Stomach (tissue), 9 donors: Measurements from ENCODE around the gene ANAPC5. TPM values are rescaled to one million over a fixed set of nuclear protein-coding genes. Genes with fewer than 3 reads are reported as not detected.

Experiments used
- DNase-seq, 2 donors: peaks; one replicate each; pipeline versions ENCODE4 v3.0.0 to v3.0.0-alpha.2; 2013 to 2019
- H3K27ac ChIP-seq, 5 donors: fragments of 200-600 bp in 4 of 5; sonication (generic) in 4 of 5; one replicate each; pipeline ENCODE4 v1.5.1; 2013 to 2019; ENCODE audit warnings: mild to moderate bottlenecking in 1 of 5, moderate library complexity in 1 of 5
- H3K27me3 ChIP-seq, 3 donors: fragments of 200-600 bp; sonication (generic); one replicate each; pipeline ENCODE4 v1.5.1; 2017 to 2019; ENCODE audit warnings: mixed run types in 1 of 3
- H3K36me3 ChIP-seq, 4 donors: fragments of 200-600 bp; sonication (generic); 1 replicate in 3 of 4; 2 replicates in 1 of 4; pipeline ENCODE4 v1.5.1; 2016 to 2019
- H3K4me1 ChIP-seq, 4 donors: fragments of 200-600 bp; sonication (generic); one replicate each; pipeline ENCODE4 v1.5.1; 2016 to 2019
- H3K4me3 ChIP-seq, 4 donors: fragments of 200-600 bp; sonication (generic) in 3 of 4; one replicate each; pipeline ENCODE4 v1.5.1; 2016 to 2019; ENCODE audit warnings: mild to moderate bottlenecking in 1 of 4
- H3K9me3 ChIP-seq, 4 donors: fragments of 200-600 bp; sonication (generic); one replicate each; pipeline ENCODE4 v1.5.1; 2016 to 2019
- EP300 ChIP-seq: sonication (generic); formaldehyde crosslinking; IDR thresholded peaks from one replicate; pipeline ENCODE4 v1.6.1; 2017; ENCODE audit warnings: antibody characterized with exemption
- POLR2A ChIP-seq, 4 donors: fragments of 450-650 bp; IDR thresholded peaks; one replicate each; pipeline ENCODE4 v1.6.1; 2016; ENCODE audit warnings: antibody characterized with exemption in 4 of 4, control low read depth in 2 of 4, mild to moderate bottlenecking in 1 of 4, moderate library complexity in 1 of 4
- POLR2AphosphoS5 ChIP-seq, 3 donors: sonication (generic); formaldehyde crosslinking; IDR thresholded peaks; one replicate each; pipeline ENCODE4 v1.6.1; 2016; ENCODE audit warnings: antibody characterized with exemption in 3 of 3
- WGBS, 5 donors: extraction: QIAGEN DNeasy Blood & Tissue Kit in 3 of 5; methylation state at CpG; one replicate each; pipeline versions ENCODE4 v1.1.5 to v1.1.7; 2013 to 2018; 5-methylcytosine and 5-hydroxymethylcytosine counted together
- intact Hi-C: fragments of 100-400 bp; cut with DNase I; formaldehyde crosslinking; loops from one replicate; pipeline ENCODE4 v1.15.1; 2023; ENCODE audit warnings: low total_unique reads
- polyA plus RNA-seq, 3 donors: library from polyadenylated mRNA; stranded (reverse); fragments of 200-250 nt; gene quantifications; one replicate each; pipeline ENCODE4 v1.2.3, GENCODE V29; 2013
- total RNA-seq, 5 donors: library from RNA; depleted of rRNA; stranded (reverse); fragments of >200 nt; gene quantifications; one replicate each; pipeline versions ENCODE4 v1.1.0 to v1.2.3, GENCODE V29; 2014 to 2016
- TF ChIP-seq, protein P1 (sequence below), 7 experiments: fragments of 450-650 bp in 4 of 7; fragments of 200-600 bp in 3 of 7; sonication (generic) in 3 of 7; IDR thresholded peaks; one replicate each; pipeline ENCODE4 v1.5.1; 2016 to 2019; ENCODE audit warnings: antibody characterized with exemption in 7 of 7, control low read depth in 2 of 7, mild to moderate bottlenecking in 1 of 7
- donor health status: healthy with polysubstance abuse.
- donor health status: Bipolar disorder and iron deficiency.
- donor health status: healthy.

ANAPC5 gene
- total and polyA plus RNA-seq, 8 donors: 81.2 to 228 (median 113) TPM

DNA sequence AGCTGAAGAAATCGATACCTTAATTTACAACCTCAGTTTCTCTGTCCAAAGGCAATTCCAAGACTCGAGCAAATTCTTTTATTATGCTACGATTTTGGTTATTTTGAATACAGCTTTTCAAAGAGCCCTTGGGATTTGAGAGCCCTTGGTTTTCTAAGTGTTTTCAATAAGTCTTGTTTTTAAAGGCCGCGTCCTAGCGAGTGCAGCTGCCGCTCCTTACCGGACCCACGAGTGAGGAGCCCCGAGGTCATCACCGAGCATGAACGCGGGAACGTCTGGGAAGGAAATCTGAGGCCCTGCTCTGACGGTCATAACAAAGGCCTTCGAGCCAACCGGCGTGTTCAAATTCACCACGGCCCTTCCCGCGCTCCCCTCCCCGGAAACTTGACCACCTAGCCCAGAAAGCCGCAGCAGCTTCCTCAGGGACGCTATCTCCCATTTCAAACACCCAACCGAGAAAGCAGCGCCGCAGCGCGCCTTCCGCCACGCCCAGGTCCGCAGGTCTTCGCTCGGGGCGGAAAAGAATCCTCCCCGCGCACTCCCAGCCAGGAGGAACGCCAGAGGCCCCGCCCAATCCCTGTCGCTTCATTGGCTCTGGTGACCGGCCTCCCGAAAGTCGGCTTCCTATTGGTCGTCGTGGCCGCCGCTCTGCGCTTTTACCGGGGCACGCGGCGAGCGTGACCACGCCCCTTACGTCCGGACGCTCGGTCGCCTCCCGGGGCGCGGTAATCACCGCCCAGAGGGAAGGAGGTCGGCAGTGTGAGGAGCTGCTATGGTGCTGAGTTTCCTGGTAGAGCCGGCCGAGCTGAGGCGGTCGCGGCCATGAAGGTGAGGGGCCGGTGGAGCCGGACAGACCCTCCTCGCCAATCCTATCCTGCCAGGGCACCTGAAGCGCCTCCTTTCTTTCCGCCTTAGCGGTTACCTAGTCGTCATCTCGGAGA, 47.5 kb upstream of the ANAPC5 start, which contains the start of gene RNF34:
TSS of gene RNF34 (plus strand) at position 728 of the 941 bp plus-strand sequence. CDS start at position 823, 95 bp downstream.
- Histone ChIP-seq H3K27ac (peak within 1 kb of the TSS; percentile 87 to 98 (median 96)), H3K27me3 (no peaks in the 10 kb centered on the region), H3K9me3 (no peaks in the 10 kb centered on the region), H3K4me3 (peak within 1 kb of the TSS; percentile 69 to 99 (median 82)), H3K4me1 (peaks cover 14 to 51% (median 33%) of the 10 kb centered on the region in 4 donors), H3K36me3 (peaks cover 0 to 7% (median 3%) of the 10 kb centered on the region in 4 donors)
- DNase-seq: peak; percentile 99 to 100
- intact Hi-C loops: no loop called here
- TF ChIP-seq POLR2AphosphoS5 (IDR thresholded peaks at IDR 0.05) (peak; percentile 98 to 100 (median 99)), POLR2A (IDR thresholded peaks at IDR 0.05) (peak in 2 of 4 donors; percentile 93 to 95), EP300 (no peak)
- TF ChIP-seq, protein P1, sequence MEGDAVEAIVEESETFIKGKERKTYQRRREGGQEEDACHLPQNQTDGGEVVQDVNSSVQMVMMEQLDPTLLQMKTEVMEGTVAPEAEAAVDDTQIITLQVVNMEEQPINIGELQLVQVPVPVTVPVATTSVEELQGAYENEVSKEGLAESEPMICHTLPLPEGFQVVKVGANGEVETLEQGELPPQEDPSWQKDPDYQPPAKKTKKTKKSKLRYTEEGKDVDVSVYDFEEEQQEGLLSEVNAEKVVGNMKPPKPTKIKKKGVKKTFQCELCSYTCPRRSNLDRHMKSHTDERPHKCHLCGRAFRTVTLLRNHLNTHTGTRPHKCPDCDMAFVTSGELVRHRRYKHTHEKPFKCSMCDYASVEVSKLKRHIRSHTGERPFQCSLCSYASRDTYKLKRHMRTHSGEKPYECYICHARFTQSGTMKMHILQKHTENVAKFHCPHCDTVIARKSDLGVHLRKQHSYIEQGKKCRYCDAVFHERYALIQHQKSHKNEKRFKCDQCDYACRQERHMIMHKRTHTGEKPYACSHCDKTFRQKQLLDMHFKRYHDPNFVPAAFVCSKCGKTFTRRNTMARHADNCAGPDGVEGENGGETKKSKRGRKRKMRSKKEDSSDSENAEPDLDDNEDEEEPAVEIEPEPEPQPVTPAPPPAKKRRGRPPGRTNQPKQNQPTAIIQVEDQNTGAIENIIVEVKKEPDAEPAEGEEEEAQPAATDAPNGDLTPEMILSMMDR (IDR thresholded peaks at IDR 0.05): peak in 1 of 7 experiments; percentile 17
- WGBS, 5 donors: 0 to 1% (median 1%) methylated on average over 40 to 77 of the region's 77 CpGs

DNA sequence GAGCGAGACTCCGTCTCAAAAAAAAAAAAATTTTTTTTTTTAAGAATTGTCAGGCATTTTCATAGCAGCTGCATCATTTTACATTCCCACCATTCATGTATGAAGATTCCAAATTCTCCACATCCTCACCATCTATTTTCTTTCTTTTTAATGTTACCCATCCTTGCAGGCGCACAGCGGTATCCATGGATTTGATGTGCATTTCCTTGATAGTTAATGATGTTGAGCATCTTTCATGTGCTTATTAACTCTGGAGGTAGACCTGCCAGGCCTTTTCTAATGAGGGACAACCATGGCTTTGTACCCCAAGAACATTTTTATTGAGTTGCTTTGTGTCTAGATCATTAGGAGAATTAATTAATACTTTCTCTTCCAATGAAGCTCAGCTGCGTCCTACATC, 46.1 kb upstream of the ANAPC5 start:
- no peak for DNase-seq
- Histone ChIP-seq H3K27me3 (no peaks in the 10 kb centered on the region), H3K4me1 (peaks cover 14 to 40% (median 29%) of the 10 kb centered on the region in 4 donors), H3K27ac (no peak overlapping the region), H3K4me3 (no peak overlapping the region), H3K36me3 (no peaks in the 10 kb centered on the region), H3K9me3 (no peaks in the 10 kb centered on the region)
- WGBS, 5 donors: 94 to 99% (median 96%) methylated on average over 5 of the region's 5 CpGs
- no peak for TF ChIP-seq POLR2AphosphoS5 (IDR thresholded peaks at IDR 0.05)
- no peak for TF ChIP-seq POLR2A (IDR thresholded peaks at IDR 0.05)
- TF ChIP-seq EP300: no peak
- TF ChIP-seq, protein P1 (IDR thresholded peaks at IDR 0.05): no peak
- intact Hi-C loops: no loop called here

DNA sequence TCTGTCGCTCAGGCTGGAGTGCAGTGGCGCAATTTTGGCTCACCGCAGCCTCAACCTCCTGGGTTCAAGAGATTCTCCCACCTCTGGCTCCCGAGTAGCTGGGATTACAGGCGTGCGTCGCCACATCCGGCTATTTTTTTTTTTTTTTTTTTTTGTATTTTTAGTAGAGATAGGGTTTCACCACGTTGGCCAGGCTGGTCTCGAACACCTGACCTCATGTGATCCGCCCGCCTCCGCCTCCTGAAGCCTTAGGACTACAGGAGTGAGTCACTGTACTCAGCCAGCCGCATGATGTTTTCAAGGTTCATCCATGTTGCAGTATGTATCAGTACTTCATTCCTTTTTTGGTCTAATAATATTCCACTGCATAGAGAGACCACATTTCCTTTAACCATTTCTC, 45.3 kb upstream of the ANAPC5 start:
- no peak for DNase-seq
- H3K27me3 ChIP-seq: no peaks in the 10 kb centered on the region
- 93 to 97% (median 96%) methylated on average over 14 of the region's 14 CpGs for WGBS, 5 donors
- no peak overlapping the region for H3K4me3 ChIP-seq
- TF ChIP-seq EP300 (no peak), POLR2AphosphoS5 (IDR thresholded peaks at IDR 0.05) (no peak), POLR2A (IDR thresholded peaks at IDR 0.05) (no peak)
- TF ChIP-seq, protein P1 (IDR thresholded peaks at IDR 0.05): no peak
- intact Hi-C loops: no loop called here
- no peaks in the 10 kb centered on the region for H3K9me3 ChIP-seq
- peaks cover 14 to 33% (median 25%) of the 10 kb centered on the region in 4 donors for H3K4me1 ChIP-seq
- H3K36me3 ChIP-seq: no peaks in the 10 kb centered on the region
- no peak overlapping the region for H3K27ac ChIP-seq

DNA sequence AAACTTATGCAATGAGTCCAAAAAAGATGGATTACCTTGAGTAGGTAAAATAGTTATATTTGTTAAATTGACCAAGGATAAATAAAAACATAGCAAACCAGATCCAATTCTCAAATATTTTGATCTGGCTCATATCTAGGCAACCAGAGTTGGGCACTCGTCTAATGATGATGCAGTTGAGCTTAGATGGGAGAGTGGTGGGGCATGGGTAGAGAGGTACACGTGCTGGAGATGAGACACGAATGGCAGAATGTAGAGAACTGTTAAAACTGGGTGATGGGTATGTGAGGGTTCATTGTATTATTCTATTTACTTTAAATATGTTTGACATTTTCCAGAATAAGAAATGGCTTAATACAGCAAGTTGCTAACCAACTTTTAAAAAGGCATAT, 40.1 kb upstream of the ANAPC5 start:
- Histone ChIP-seq H3K4me3 (no peak overlapping the region), H3K27ac (no peak overlapping the region), H3K9me3 (no peaks in the 10 kb centered on the region), H3K4me1 (peaks cover 0 to 8% (median 0%) of the 10 kb centered on the region in 4 donors), H3K36me3 (no peaks in the 10 kb centered on the region), H3K27me3 (no peaks in the 10 kb centered on the region)
- TF ChIP-seq, protein P1 (IDR thresholded peaks at IDR 0.05): no peak
- TF ChIP-seq EP300 (no peak), POLR2AphosphoS5 (IDR thresholded peaks at IDR 0.05) (no peak), POLR2A (IDR thresholded peaks at IDR 0.05) (no peak)
- no peak for DNase-seq
- 81 to 87% (median 85%) methylated on average over 3 of the region's 3 CpGs for WGBS, 5 donors
- intact Hi-C loops: no loop called here
